Activated CD4-positive, alpha-beta T cell treated with anti-CD3 and anti-CD28 coated beads for 48 hours (primary cell): ENCODE data around the gene BTBD9.

Experiments
- DNase-seq: peaks from one replicate; pipeline ENCODE4 v3.0.0-alpha.2; 2020

The BTBD9 gene

DNA sequence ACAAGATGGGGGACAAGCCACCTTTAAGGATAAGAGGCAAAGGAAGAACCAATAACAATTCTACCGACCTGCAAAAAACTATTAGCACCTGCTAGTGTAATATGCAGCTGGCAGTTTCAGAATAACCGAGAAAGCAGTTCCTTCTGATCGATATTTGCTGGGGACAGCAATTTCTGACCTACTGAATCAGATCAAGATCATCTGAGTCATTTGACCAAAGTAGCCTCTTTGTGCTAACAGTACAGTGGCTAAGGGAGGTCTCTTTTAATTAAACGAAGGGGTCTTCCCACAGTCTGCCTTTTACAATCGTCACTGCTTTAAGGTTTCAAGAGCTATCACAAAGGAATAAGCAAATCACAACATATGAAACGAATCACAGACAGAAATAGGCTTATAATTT lies 318.9 kb downstream of the BTBD9 start:
- no peak for DNase-seq

DNA sequence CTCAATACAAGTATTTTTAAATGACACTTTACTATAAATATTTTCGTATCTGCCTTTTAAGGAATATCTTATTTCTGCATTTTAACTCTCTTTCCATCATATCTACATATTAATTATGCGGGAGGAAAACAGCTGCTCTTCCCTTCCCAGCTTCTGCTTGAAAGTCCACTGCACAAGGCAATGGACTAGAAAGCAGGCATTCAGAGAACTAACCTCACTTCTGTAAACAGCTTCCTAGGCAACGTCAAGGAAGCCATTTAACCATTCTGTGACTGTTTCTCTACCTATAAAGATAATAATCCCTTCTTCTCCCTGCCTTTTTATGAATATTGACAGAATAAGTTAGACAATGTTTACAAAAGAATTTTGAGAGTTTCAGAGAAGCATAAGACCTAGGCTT lies 319.4 kb downstream of the BTBD9 start:
- no peak for DNase-seq

DNA sequence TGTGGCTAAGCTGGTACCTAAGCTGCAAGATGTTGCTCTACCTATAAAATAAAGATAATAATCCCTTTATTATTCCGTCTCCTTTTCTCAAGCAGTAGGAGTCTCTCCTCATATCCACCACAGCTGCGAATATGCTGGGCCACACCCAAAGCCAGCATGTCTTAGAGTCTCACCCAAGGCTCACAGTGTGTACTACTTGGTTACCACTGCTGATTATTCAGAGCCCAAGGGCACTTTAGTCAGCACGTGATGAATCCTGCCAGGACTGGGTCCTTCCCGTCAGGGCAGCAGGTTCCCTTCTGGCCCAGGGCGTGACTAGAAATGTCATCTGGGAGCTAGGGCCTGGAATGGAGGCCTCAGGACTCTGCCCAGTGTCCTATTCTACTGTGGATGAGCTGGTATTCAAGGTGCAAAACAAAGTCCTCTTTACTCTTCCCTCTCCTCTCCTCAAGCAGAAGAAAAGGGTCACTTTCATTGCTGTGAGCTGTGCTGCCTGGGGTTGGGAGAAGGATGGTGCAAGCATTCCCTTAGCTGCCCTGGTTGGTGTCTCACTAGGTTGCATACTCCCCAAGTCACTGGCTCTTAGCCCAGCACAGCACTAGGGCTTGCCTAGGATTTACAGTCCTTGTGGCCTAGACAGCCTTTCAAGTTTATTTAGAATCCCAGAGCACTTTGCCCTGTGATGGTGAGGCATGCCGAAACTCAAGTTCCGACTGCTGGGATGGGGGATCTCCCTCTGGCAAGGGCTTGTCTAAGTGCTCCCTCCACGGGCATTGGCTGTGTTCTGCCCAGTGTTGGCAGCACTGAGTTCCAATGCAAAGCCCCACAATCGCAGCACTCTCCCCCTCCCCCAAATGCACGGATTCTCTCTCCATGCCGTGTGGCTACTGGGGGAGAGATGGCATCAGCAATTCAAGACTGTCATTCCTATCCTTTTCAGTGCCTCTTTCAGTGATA lies 320.2 kb downstream of the BTBD9 start:
- no peak for DNase-seq

DNA sequence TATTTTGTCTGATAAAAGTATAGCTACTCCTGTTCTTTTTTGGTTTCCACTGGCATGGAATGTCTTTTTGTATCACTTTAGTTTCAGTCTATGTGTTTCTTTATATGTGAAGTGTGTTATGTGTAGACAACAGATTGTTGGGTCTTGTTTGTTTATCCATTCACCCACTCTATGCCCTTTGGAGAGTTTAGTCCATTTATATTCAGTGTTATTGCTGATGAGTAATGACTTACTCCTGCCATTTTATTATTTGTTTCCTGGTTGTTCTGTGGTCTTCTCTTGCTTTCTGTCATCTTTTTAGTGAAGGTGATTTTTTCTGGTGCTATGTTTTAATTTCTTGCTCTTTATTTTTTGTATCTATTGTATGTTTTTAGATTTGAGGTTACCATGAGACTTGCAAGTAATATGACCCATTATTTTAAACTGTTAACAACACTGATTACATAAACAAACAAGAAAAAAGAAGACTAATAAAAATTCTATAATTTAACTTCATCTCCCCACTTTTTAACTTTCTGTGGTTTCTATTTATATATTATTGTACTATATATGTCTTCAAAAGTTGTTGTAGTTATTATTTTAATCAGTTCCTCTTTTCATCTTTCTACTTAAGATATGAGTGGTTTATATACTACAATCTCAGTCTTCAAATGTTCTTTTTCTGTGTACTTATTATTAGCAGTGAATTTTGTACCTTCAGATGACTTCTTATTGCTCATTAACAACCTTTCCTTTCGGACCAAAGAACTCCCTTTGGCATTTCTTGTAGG lies 323.4 kb downstream of the BTBD9 start:
- no peak for DNase-seq

- no peak for DNase-seq
These were observed 328.5 kb downstream of the BTBD9 start for GRCh38 chr6:38311201-38311600.

- DNase-seq: no peak
These were observed 329.7 kb downstream of the BTBD9 start for GRCh38 chr6:38310061-38310460.

DNA sequence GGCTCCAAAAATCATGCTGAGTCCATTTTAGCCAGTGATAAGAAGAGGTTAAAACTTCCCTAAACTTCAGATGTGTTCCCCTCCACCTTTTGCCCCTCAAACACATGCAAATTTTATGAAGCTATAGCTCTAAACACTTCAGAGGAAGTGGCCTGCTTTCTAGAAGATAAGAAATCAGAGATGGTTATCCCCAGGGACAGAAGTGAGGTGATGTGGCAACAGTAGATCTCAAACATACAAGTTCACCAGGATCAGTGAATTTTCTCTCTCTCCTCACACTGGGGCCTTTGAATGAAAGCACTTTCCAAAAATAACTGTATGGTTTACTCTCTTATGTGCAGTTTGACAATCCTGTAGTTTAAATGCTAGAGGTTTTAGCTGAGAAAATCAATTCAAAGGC lies 332.0 kb downstream of the BTBD9 start:
- DNase-seq: no peak

DNA sequence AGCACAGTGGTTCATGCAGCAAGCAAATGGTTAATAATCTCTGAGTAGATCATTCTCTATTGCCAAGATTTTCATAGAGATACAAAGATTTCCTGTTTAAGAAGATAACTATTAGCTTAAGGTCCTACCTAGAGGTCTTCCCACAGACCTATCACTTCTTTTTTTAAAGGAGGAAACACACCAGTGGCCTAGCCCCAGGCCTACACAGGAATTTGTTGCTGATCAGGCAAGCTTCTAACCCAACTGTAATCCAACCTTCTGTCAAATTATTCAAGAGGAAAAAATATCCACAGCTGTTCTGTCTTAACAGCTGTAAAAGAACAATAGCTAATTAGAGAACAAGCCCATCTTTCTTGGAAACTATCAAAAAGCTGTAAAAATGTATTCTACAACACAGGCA lies 332.8 kb downstream of the BTBD9 start:
- DNase-seq: no peak

GRCh38 chr6:38305995-38306681 lies 333.6 kb downstream of the BTBD9 start:
- no peak for DNase-seq

GRCh38 chr6:38302838-38303237 lies 336.9 kb downstream of the BTBD9 start:
- DNase-seq: no peak

GRCh38 chr6:38302081-38302480 lies 337.6 kb downstream of the BTBD9 start:
- no peak for DNase-seq

DNA sequence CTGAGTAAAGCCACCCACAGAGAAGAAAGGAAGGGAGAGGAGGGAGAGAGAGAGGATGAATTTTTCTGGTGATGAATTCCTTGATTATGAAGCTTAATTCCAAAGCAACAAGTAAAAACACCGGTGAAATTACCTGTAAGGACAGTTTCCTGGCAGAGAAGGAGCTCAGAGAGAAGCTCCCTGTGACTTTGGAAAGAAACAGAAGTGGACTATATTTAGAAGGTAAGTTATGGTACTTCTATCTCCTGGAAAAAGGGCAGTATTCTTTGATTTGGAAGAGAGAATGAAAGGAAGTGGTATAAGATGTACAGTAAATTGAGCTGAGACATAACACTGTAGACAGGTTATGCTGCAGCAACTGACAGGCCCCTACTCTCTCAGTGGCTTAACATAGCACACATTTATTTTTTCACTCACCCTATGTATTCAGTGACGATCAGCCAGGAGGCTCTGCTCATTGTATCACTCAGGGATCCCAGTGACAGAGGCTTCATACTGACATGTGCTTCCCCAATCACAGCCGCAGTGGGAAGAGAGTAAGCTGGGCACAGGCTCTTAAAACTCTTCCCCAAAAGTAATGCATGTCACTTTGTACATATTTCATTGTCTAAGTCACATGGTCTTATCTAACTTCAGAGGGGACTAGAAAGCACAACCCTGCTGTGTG lies 349.5 kb downstream of the BTBD9 start:
- DNase-seq: no peak

GRCh38 chr6:38287487-38287886 lies 352.2 kb downstream of the BTBD9 start:
- no peak for DNase-seq

GRCh38 chr6:38284802-38285394 lies 354.8 kb downstream of the BTBD9 start:
- no peak for DNase-seq

DNA sequence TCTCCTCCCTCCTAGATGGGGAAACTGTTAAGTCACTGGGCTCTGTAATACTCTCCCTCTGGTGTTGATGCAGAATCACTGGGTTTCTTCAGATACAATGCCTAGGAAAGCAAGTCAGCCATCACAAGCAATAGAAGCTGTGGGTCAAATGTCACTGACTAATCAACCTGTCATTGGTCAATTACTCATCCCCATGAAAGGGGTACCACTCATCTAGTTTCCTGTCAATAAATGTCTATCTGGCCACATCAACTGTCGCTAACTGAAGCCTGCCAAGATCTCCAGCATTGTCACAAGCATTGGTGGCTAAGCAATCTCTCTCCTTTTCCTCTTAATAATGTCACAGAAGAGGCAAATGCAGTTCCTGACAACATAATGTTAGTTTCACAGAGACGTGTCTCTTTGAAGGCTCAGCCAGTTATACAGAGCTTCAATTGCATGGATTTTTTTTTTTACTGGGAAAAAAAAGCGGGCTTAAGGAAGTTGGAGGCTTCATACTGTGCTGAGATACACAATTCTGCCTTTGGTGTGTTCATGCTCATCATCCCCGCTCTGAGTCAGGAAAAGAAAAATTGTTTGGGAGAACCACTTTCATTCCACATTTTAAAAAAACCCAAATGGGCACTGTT lies 355.9 kb downstream of the BTBD9 start:
- peak; percentile 31 for DNase-seq

- DNase-seq: no peak
These were observed 356.8 kb downstream of the BTBD9 start for GRCh38 chr6:38282911-38283310.

DNA sequence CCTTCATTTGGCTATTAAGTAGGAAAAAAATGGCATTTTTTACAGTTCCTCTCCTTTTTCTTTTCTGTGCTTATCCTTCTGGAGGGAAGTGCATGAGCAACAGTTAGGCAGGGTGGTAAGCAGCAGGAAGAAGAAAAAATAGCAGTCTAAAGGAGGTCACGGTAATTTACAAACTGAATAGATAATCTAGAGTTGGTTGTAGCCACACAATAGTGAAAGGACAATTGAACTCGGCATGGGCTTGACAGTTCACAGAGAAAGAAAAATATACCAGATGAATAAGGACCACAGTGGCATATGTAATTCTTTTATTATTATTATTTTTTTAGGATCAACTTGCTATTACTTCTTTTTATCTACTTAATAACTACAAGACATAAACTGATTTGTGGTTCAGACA lies 358.6 kb downstream of the BTBD9 start:
- no peak for DNase-seq

DNA sequence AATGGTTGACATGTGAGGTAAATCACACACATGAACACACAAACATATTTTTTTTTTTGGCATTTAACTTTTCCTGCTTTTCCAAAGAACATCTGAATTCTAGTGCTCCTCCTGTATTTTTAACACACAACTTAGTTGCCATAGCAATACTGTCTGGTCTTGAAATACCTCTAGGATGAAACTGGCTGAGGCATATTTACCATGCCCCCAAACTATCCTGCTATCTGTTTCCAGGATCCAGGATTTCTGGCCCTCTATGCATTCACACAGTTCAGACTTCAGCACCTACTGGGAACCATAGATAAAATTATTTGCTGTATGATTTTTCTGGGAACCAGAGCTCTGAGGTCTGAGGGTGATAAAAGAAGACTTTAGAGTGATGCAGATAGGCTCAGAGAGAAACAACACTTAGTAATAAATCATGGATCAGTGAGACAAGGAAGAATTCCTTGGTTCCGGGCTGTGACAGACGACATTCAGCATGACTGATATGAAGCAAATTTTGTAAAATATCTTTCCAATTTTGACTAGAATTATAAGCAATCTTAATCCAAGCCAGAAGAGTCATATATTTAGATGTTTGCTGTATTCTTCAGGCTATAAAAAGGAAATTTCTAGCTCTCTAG lies 359.7 kb downstream of the BTBD9 start:
- no peak for DNase-seq

DNA sequence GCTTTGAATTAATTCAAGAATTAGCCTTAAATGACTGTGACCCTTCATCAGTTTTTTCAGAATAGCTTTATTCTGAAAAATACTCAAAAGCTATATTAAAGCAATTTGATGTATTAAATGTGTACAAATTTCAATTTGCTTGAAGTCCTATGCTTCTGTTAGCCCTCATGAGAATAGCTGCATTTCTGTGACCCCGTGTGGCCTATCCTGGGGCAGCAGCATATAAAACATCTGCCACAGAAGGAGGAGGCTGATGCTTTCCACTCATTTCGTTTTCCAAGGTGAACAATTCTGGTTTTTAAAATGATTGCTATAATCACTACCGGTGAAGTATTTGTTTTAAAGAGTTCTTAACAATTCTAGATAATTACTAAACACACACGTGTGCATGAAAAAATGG lies 360.3 kb downstream of the BTBD9 start:
- no peak for DNase-seq

GRCh38 chr6:38273325-38273724 lies 366.4 kb downstream of the BTBD9 start:
- DNase-seq: no peak

DNA sequence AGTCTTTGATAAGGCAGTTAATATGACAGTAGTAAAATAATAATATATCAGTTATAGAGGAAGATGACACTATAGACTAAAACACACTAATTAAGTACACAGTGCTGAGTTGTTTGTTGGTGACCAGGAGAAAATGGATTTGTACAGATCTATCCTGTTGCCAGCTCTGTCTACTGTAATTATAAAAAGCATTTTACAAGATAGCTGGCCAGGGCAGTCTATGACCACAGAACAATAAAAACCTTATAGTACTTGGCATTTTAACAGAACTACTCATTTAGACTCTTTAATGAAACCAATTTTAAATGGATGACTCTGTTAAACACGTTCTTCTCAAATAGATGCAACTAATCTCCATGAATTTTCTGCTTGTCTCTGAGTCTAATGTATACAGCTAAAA lies 367.5 kb downstream of the BTBD9 start:
- DNase-seq: no peak

DNA sequence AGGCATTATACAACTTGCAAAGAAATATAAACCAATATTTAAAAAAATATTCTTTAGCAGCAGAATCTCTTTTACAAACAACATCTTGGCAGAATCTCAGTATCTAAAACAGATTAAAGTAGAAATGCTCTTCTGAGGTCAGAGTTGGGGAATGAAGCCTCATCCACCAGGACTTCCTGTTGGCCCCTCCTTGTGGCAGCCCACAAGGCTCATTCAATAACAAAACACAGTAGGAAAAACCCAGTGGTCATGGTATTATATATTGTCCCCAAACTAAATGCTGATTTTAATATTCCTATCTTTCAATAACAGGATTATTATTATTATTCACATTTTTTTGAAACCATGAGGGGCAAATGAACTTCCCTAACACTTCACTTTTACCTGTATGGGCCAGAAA lies 368.6 kb downstream of the BTBD9 start:
- DNase-seq: no peak
